Measurements from ENCODE around the gene NOTCH4. TPM values are rescaled to one million over a fixed set of nuclear protein-coding genes. Genes with fewer than 3 reads are reported as not detected.

NOTCH4 gene
- total and polyA plus RNA-seq, 2 of the 4 experiments (the other 2 are of a cell fraction), result 0.96 to 1.3 TPM

DNA sequence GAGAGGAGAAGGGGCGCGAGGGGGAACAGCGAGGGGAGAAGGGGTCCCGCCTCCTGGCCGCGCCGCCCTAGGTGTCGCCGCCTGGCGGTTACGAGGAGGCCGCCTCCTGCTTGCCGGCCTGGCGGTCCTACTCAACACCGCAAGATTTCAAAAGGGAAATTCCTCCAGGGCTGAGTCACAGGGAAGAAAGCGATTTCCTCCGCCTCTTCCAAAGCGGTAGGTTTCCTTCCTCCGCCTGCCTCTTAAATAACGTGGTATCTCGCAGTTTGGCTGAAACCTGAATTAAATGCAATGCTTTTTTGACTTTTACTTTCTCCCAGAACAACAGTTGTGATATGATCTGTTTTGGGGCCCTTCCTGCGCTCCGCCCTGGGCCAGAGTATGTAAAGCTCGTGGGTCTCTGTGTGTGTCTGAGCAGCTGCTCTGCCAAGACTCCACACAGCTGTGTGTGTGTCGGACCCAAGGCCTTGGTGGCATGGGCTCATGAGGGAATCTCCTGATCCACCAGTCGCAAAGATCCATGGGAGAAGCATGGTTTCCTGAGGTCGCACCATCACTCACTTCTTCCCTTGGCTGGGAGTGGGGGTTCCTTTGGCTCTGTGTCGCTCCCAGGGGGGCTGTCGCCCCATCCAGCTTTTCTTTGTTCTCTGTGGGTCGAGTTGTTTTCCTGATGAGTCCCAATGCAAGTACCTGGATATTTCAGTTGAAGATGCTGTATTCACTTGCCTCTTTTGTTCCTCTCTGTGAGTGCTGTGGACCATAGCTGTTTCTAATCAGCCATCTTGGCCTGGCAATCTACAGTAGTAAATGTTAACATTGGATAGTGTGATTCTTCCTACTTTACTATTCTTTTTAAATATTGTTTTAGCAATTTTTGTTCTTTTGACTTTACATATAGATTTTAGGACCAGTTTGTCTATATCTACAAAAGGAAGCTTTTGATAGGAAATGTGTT, 31.6 kb upstream of the NOTCH4 start (continued):
- TF ChIP-seq CEBPB (IDR thresholded peaks at IDR 0.05; ENCODE audit: low read depth, low read length) (peak; percentile 82), SMC3 (IDR thresholded peaks at IDR 0.05; ENCODE audit: low read depth, low read length) (peak; percentile 31; the same call in 1 of the 2 replicates), BHLHE40 (IDR thresholded peaks at IDR 0.05; ENCODE audit: low read depth, low read length) (no peak)

DNA sequence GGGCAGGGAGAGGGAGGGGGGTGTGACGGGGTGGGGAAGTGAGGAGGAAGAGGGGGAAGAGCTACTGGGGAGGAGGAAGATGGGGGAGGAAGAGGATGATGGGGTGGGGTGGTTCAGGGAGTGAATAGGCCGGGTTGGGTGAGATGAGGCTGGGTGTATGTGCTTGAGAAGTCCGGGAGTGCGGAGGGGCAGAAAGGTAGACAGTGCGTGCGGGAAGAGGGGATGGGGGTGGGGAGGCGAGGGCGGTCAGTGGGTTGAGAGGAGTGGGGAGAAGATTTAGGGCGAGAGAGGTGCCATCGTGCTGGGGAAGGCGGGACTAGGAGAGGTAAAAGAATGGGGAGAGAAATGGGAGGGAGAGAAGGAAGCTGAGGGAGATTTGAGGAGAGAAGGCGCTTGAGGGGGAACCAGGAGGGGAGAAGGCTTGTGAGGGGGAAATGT, 30.9 kb upstream of the NOTCH4 start:
- WGBS, 2 experiments (ENCODE audit: extremely low coverage in 2 of 2, insufficient read length in 1 of 2), result 27% methylated on average over 6 of the region's 12 CpGs; no CpG with 5 or more reads in 1 of the 2 experiments
- Histone ChIP-seq H2BK20ac (ENCODE audit: low read depth, low read length) (peak overlapping the region; percentile 62), H4K5ac (ENCODE audit: low read depth, low read length) (peak overlapping the region; percentile 35; the same call in 1 of the 2 replicates), H2AFZ (replicated peaks; ENCODE audit: low read length, poor library complexity) (peak overlapping the region; percentile 93), H4K8ac (ENCODE audit: low read depth in 2 of 2, low read length in 2 of 2) (peak overlapping the region; percentile 60 to 94; a peak in 3 of 4 replicates), H3K36me3 (ENCODE audit: control insufficient read depth, insufficient read depth, low read length) (no peaks in the 10 kb centered on the region), H3K9ac (ENCODE audit: low read depth, low read length) (peak overlapping the region; percentile 43; the same call in 1 of the 2 replicates), H2BK5ac (ENCODE audit: low read depth, low read length, poor library complexity, severe bottlenecking) (peak overlapping the region; percentile 25), H3K79me1 (ENCODE audit: low read depth in 1 of 2, low read length in 2 of 2) (no peaks in the 10 kb centered on the region), H3K23ac (ENCODE audit: low read depth, low read length) (peak overlapping the region; percentile 19; the same call in 1 of the 2 replicates), H3K4me1 (ENCODE audit: control insufficient read depth, insufficient read depth, low read length) (peaks cover 4% of the 10 kb centered on the region), H2BK15ac (ENCODE audit: low read depth, low read length) (peak overlapping the region; percentile 66; the same call in 1 of the 3 replicates), H2BK120ac (ENCODE audit: low read depth, low read length) (peak overlapping the region; percentile 83), H3K14ac (replicated peaks; ENCODE audit: low read depth, low read length) (peak overlapping the region; percentile 58; the same call in 1 of the 2 replicates), H2AK5ac (ENCODE audit: low read depth, low read length) (peak overlapping the region; percentile 66), H4K91ac (ENCODE audit: insufficient read depth, low read depth, low read length) (peak overlapping the region; percentile 62; the same call in 1 of the 2 replicates), H3K9me3 (ENCODE audit: control insufficient read depth, insufficient read depth, low read length) (no peaks in the 10 kb centered on the region), H2AK9ac (replicated peaks; ENCODE audit: low read depth, low read length, poor library complexity) (peak overlapping the region; percentile 53), H3K9me1 (ENCODE audit: insufficient read depth, low read length) (peaks cover 3% of the 10 kb centered on the region; the same call in 1 of the 2 replicates), H3K27ac (ENCODE audit: insufficient read depth, low read length) (peak overlapping the region; percentile 50), H4K20me1 (ENCODE audit: insufficient read depth, low read length) (no peaks in the 10 kb centered on the region), H3K27me3 (ENCODE audit: control insufficient read depth, insufficient read depth, low read length) (no peaks in the 10 kb centered on the region), H3K56ac (ENCODE audit: extremely low read depth, insufficient read depth, low read length) (no peak overlapping the region), H3K4me2 (ENCODE audit: low read depth, low read length) (peak overlapping the region; percentile 49; the same call in 1 of the 2 replicates), H3K4me3 (ENCODE audit: insufficient read depth, low read depth, low read length) (peak overlapping the region; percentile 20), H3K4ac (ENCODE audit: low read depth, low read length) (peak overlapping the region; percentile 49), H3K18ac (ENCODE audit: low read depth, low read length) (peak overlapping the region; percentile 49; the same call in 1 of the 2 replicates)
- dilution Hi-C loops (cut with HindIII; ENCODE audit: low sequenced_read_pairs, unreplicated experiment) (no loop called here), intact Hi-C loops (cut with micrococcal nuclease) (no loop called here), in situ Hi-C loops (cut with MboI; ENCODE audit: low sequenced_read_pairs) (no loop called here)
- ChIA-PET POLR2A (ENCODE audit: unreplicated experiment) (no interaction called here), CTCF (interaction anchor here (0.6 to 1.6 kb wide), 7 partner anchors 9 to 148 kb away, joined by 3 to 6 read pairs (median 3); no protein-coding TSS in a partner anchor)
- no TSS peak for BruUV-seq (replicated peaks)
- DNase-seq (no peak), ATAC-seq (ENCODE audit: low read depth) (peak; percentile 32)
- TF ChIP-seq, protein P1, sequence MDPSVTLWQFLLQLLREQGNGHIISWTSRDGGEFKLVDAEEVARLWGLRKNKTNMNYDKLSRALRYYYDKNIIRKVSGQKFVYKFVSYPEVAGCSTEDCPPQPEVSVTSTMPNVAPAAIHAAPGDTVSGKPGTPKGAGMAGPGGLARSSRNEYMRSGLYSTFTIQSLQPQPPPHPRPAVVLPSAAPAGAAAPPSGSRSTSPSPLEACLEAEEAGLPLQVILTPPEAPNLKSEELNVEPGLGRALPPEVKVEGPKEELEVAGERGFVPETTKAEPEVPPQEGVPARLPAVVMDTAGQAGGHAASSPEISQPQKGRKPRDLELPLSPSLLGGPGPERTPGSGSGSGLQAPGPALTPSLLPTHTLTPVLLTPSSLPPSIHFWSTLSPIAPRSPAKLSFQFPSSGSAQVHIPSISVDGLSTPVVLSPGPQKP (IDR thresholded peaks at IDR 0.05; ENCODE audit: borderline replicate concordance, low read depth, low read length), result no peak
- TF ChIP-seq MXI1 (IDR thresholded peaks at IDR 0.05; ENCODE audit: borderline replicate concordance, low read depth, low read length) (no peak), NFE2L2 (IDR thresholded peaks at IDR 0.05; ENCODE audit: low read depth, low read length) (no peak), SMC3 (IDR thresholded peaks at IDR 0.05; ENCODE audit: low read depth, low read length) (no peak), MAZ (IDR thresholded peaks at IDR 0.05; ENCODE audit: borderline replicate concordance, low read depth, low read length) (no peak), RAD21 (IDR thresholded peaks at IDR 0.05; ENCODE audit: low read length) (no peak), CHD1 (IDR thresholded peaks at IDR 0.05; ENCODE audit: low read depth, low read length) (no peak), BHLHE40 (IDR thresholded peaks at IDR 0.05; ENCODE audit: low read depth, low read length) (no peak), RCOR1 (IDR thresholded peaks at IDR 0.05; ENCODE audit: insufficient replicate concordance, low read length) (no peak), POLR2A (IDR thresholded peaks at IDR 0.05; ENCODE audit: low read depth, low read length) (no peak), CEBPB (IDR thresholded peaks at IDR 0.05; ENCODE audit: low read depth, low read length) (no peak)
- TF ChIP-seq, protein P2, sequence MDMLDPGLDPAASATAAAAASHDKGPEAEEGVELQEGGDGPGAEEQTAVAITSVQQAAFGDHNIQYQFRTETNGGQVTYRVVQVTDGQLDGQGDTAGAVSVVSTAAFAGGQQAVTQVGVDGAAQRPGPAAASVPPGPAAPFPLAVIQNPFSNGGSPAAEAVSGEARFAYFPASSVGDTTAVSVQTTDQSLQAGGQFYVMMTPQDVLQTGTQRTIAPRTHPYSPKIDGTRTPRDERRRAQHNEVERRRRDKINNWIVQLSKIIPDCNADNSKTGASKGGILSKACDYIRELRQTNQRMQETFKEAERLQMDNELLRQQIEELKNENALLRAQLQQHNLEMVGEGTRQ (IDR thresholded peaks at IDR 0.05; ENCODE audit: low read depth, low read length), result no peak
